GM12878 (cell line): ENCODE measurements around the gene MFSD1. TPM values are rescaled to one million over a fixed set of nuclear protein-coding genes. Genes with fewer than 3 reads are reported as not detected.

ENCODE experiments used
- ATAC-seq: fragments of 200-7000 bp; cut with Tn5 transposase; 3 replicates; pipeline ENCODE4 v1.9.1; 2020; ENCODE audit warnings: mild to moderate bottlenecking, moderate library complexity
- BruUV-seq: library from RNA; stranded (reverse); fragments of 400-500 nt; replicated peaks from 2 replicates; lab custom pipeline; 2021; lab: Mats Ljungman, UMichigan
- CTCF ChIA-PET: fragments of 300-600 bp; sonication (Branson Sonifier 250); formaldehyde crosslinking; extraction: SDS; loops from one replicate; lab custom pipeline; 2021; ENCODE audit warnings: inconsistent platforms; lab: Yijun Ruan, JAX
- POLR2A ChIA-PET: fragments of 350-600 bp; formaldehyde crosslinking; extraction: SDS; loops from one replicate; lab custom pipeline; 2021; ENCODE audit warnings: inconsistent platforms; lab: Charles Lee
- RAD21 ChIA-PET: fragments of 300-600 bp; sonication (Branson Sonifier 250); formaldehyde crosslinking; loops from one replicate; lab custom pipeline; 2023; ENCODE audit warnings: antibody characterized with exemption; ENCODE audit not compliant: unreplicated experiment; lab: Charles Lee
- SMC1A ChIA-PET: fragments of 300-600 bp; sonication (Branson Sonifier 250); formaldehyde crosslinking; loops from one replicate; lab custom pipeline; 2023; ENCODE audit not compliant: unreplicated experiment, uncharacterized antibody; lab: Charles Lee
- DNase-seq: peaks from one replicate; pipeline ENCODE4 v3.0.0-alpha.2; 2011; ENCODE audit warnings: low read depth, low spot score
- FAIRE-seq: peaks from 3 replicates; lab custom pipeline; 2011; peaks lifted over from hg19 to GRCh38; lab: Jason Lieb, UNC
- H2AFZ ChIP-seq: 2 replicates; pipeline ENCODE4 v1.6.0; 2011; ENCODE audit warnings: low read depth, low read length, control low read depth; ENCODE audit not compliant: control insufficient read depth
- H3K27ac ChIP-seq: 2 replicates; pipeline ENCODE4 v1.5.1; 2011; ENCODE audit warnings: control low read depth; ENCODE audit not compliant: control insufficient read depth, insufficient read depth
- H3K27me3 ChIP-seq, 2 experiments: replicated peaks in 1 of 2; 2 replicates each; pipeline versions ENCODE4 v1.6.0 to v1.6.1; 2011; ENCODE audit warnings: low read length in 1 of 2; ENCODE audit not compliant: control insufficient read depth in 2 of 2, insufficient read depth in 2 of 2
- H3K36me3 ChIP-seq, 2 experiments: 2 replicates each; pipeline ENCODE4 v1.5.1; 2011; ENCODE audit warnings: low read length in 1 of 2; ENCODE audit not compliant: control insufficient read depth in 2 of 2, insufficient read depth in 2 of 2
- H3K4me1 ChIP-seq: 2 replicates; pipeline ENCODE4 v1.6.1; 2011; ENCODE audit warnings: mild to moderate bottlenecking, low read length, moderate library complexity, mixed read lengths; ENCODE audit not compliant: control insufficient read depth, insufficient read depth
- H3K4me2 ChIP-seq: 2 replicates; pipeline ENCODE4 v1.6.0; 2011; ENCODE audit warnings: control low read depth; ENCODE audit not compliant: control insufficient read depth, insufficient read depth
- H3K4me3 ChIP-seq: fragments of 200-600 bp; sonication (generic); 2 replicates; pipeline ENCODE4 v1.5.1; 2016
- H3K79me2 ChIP-seq: 2 replicates; pipeline ENCODE4 v1.6.0; 2011; ENCODE audit warnings: low read length; ENCODE audit not compliant: control insufficient read depth, insufficient read depth
- H3K9ac ChIP-seq: 2 replicates; pipeline ENCODE4 v1.8.0; 2011; ENCODE audit warnings: low read length, control low read depth, mixed read lengths; ENCODE audit not compliant: control insufficient read depth, insufficient read depth
- H3K9me3 ChIP-seq: replicated peaks from 3 replicates; pipeline ENCODE4 v1.5.1; 2011; ENCODE audit warnings: mild to moderate bottlenecking, low read length; ENCODE audit not compliant: control insufficient read depth, insufficient read depth
- H4K20me1 ChIP-seq: 2 replicates; pipeline ENCODE4 v1.6.0; 2011; ENCODE audit not compliant: control insufficient read depth, insufficient read depth
- RAD51 ChIP-seq: fragments of 450-650 bp; IDR thresholded peaks from 2 replicates; pipeline ENCODE4 v1.6.1; 2016; ENCODE audit warnings: moderate library complexity, mild to moderate bottlenecking, inconsistent platforms
- WGBS: methylation state at CpG from one replicate; pipeline ENCODE4 v1.1.6; 2016; ENCODE audit warnings: low lambda C conversion rate; ENCODE audit not compliant: insufficient replicate concordance, insufficient coverage; ENCODE audit errors: missing lambda C conversion rate; 5-methylcytosine and 5-hydroxymethylcytosine counted together
- in situ Hi-C: fragments of 300-500 bp; cut with MboI; formaldehyde crosslinking; loops from 9 replicates; pipeline ENCODE4 v1.14.3; 2018; ENCODE audit warnings: mixed read lengths
- intact Hi-C: fragments of 100-400 bp; cut with micrococcal nuclease; formaldehyde crosslinking; loops from one replicate; pipeline ENCODE4 v1.14.2; 2022; ENCODE audit not compliant: unreplicated experiment
- polyA plus RNA-seq, 11 experiments: library from polyadenylated mRNA; depleted of rRNA in 4 of 11; unstranded in 6 of 11; stranded (reverse) in 5 of 11; fragments of >200 nt; fragmentation: Nextera tagmentation in 4 of 11; fragmentation: Illumina TruSeq in 1 of 11; extraction: Ambion mirVana in 4 of 11; extraction: Trizol in 1 of 11; gene quantifications; 1 replicate in 1 of 11; 2 replicates in 10 of 11; pipeline versions ENCODE4 v1.2.1 to v1.2.3, GENCODE V29; 2011 to 2016; ENCODE audit warnings: inconsistent platforms in 2 of 11, missing spikeins in 2 of 11, low read depth in 1 of 11
- total RNA-seq, 4 experiments: library from RNA; depleted of rRNA in 3 of 4; stranded (reverse); fragments of >200 nt in 3 of 4; fragmentation: Illumina TruSeq in 1 of 4; extraction: Trizol in 1 of 4; gene quantifications; 2 replicates each; pipeline versions ENCODE4 v1.2.1 to v1.2.3, GENCODE V29; 2013 to 2021
- TF ChIP-seq, protein P1 (sequence below): fragments of 450-650 bp; IDR thresholded peaks from 2 replicates; pipeline ENCODE4 v1.6.1; 2017; ENCODE audit warnings: mild to moderate bottlenecking

MFSD1 gene
- total and polyA plus RNA-seq, 10 of the 15 experiments (the other 5 are each of a cell fraction or from before 2014, with no cell fraction given), result 7.3 to 41.7 (median 28.6) TPM

DNA sequence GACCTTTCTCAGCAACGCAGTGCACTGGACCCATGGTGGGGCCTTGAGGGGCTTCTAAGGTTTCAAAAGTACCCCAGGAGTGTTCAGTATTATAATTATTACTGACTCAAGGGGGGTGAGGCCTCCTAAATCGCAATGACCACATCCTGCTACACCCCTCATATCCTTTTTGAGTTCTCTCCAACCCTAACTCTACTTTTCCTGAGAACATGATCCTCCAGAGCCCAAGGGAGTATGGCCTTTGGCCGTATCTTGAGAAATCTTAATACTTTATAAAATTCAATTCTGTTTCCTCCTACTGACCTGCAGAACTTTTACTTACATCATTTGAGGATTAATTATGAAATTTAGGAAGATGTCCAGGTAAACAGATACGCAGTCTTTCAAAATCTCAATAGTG lies 39.2 kb upstream of the MFSD1 start (continued):
- TF ChIP-seq, protein P1, sequence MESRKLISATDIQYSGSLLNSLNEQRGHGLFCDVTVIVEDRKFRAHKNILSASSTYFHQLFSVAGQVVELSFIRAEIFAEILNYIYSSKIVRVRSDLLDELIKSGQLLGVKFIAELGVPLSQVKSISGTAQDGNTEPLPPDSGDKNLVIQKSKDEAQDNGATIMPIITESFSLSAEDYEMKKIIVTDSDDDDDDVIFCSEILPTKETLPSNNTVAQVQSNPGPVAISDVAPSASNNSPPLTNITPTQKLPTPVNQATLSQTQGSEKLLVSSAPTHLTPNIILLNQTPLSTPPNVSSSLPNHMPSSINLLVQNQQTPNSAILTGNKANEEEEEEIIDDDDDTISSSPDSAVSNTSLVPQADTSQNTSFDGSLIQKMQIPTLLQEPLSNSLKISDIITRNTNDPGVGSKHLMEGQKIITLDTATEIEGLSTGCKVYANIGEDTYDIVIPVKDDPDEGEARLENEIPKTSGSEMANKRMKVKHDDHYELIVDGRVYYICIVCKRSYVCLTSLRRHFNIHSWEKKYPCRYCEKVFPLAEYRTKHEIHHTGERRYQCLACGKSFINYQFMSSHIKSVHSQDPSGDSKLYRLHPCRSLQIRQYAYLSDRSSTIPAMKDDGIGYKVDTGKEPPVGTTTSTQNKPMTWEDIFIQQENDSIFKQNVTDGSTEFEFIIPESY, result no peak

DNA sequence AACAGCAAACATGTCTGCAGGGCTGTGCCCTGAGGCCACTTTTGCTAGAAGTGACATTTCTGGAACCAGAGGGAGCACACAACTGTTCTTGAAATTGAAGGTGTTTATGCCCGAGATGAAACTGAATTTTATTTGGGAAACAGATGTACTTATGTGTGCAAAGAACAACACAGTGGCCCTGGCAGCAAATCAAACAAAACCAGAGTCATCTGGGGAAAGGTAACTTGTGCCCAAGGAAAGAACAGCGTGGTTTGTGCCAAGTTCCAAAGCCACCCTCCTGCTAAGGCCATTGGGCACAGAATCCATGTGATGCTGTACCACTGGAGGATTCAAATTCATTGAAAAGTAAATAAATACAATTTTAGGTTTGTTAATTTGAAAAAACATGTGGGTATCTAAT lies 38.4 kb upstream of the MFSD1 start:
- SMC1A ChIA-PET, result no interaction called here
- CTCF ChIA-PET, result interaction anchor here (0.9 kb wide), 1 partner anchor 36 kb away, joined by 3 read pairs; no protein-coding TSS in a partner anchor
- H4K20me1 ChIP-seq, result no peaks in the 10 kb centered on the region
- H3K4me1 ChIP-seq, result no peaks in the 10 kb centered on the region
- no peak overlapping the region for H3K4me3 ChIP-seq
- TF ChIP-seq RAD51, result no peak
- FAIRE-seq (no peak), ATAC-seq (no peak), DNase-seq (no peak)
- no peaks in the 10 kb centered on the region for H3K27me3 ChIP-seq
- in situ Hi-C loops, result no loop called here
- no peak overlapping the region for H3K4me2 ChIP-seq
- H3K36me3 ChIP-seq, result no peaks in the 10 kb centered on the region
- intact Hi-C loops, result no loop called here
- no TSS peak for BruUV-seq
- H2AFZ ChIP-seq, result no peak overlapping the region
- RAD21 ChIA-PET, result no interaction called here
- H3K9ac ChIP-seq, result no peak overlapping the region
- H3K79me2 ChIP-seq, result no peaks in the 10 kb centered on the region
- POLR2A ChIA-PET, result no interaction called here
- 50% methylated on average over 2 of the region's 2 CpGs for WGBS
- H3K9me3 ChIP-seq, result no peaks in the 10 kb centered on the region
- H3K27ac ChIP-seq, result no peak overlapping the region
